ENCODE results near the gene RNF175.
A peak's percentile ranks its signal among the peaks of the same experiment; 100 is the strongest.

Gene RNF175

GRCh38 chr4:153784166-153784699 lies 24.4 kb upstream of the RNF175 start:
- no peak for DNase-seq

- no peak for DNase-seq
Observed at GRCh38 chr4:153782581-153782980, 22.8 kb upstream of the RNF175 start.

GRCh38 chr4:153781717-153782416 lies 22.0 kb upstream of the RNF175 start:
- no peak for DNase-seq

GRCh38 chr4:153781280-153781679 lies 21.5 kb upstream of the RNF175 start:
- no peak for DNase-seq

GRCh38 chr4:153780876-153781275 lies 21.1 kb upstream of the RNF175 start:
- no peak for DNase-seq

- DNase-seq = no peak
Observed at GRCh38 chr4:153780221-153780620, 20.4 kb upstream of the RNF175 start.

GRCh38 chr4:153778383-153778782 lies 18.6 kb upstream of the RNF175 start:
- DNase-seq = no peak

- DNase-seq = no peak
Observed at GRCh38 chr4:153777421-153777820, 17.6 kb upstream of the RNF175 start.

- DNase-seq = no peak
Observed at GRCh38 chr4:153776601-153777000, 16.8 kb upstream of the RNF175 start.

- no peak for DNase-seq
Observed at GRCh38 chr4:153773236-153773690, 13.4 kb upstream of the RNF175 start.

GRCh38 chr4:153771046-153771445 lies 11.2 kb upstream of the RNF175 start:
- no peak for DNase-seq

GRCh38 chr4:153766758-153767157 lies 6.9 kb upstream of the RNF175 start:
- DNase-seq = no peak

GRCh38 chr4:153765894-153766293 lies 6.1 kb upstream of the RNF175 start:
- DNase-seq = no peak

GRCh38 chr4:153764601-153765368 lies 5.0 kb upstream of the RNF175 start:
- DNase-seq = no peak

GRCh38 chr4:153763404-153763803 lies 3.6 kb upstream of the RNF175 start:
- DNase-seq = no peak

- no peak for DNase-seq
Observed at GRCh38 chr4:153758688-153759406, 977 bp downstream of the RNF175 start.

GRCh38 chr4:153758136-153758535 lies 1.7 kb downstream of the RNF175 start:
- DNase-seq = no peak

GRCh38 chr4:153757407-153757806 lies 2.4 kb downstream of the RNF175 start:
- DNase-seq = peak; percentile 90

- no peak for DNase-seq
Observed at GRCh38 chr4:153755186-153755585, 4.6 kb downstream of the RNF175 start.

GRCh38 chr4:153750197-153750817 lies 9.5 kb downstream of the RNF175 start:
- DNase-seq = peak; percentile 87

- DNase-seq = peak; percentile 88
Observed at GRCh38 chr4:153748378-153748777, 11.4 kb downstream of the RNF175 start.

- no peak for DNase-seq
Observed at GRCh38 chr4:153747406-153747955, 12.3 kb downstream of the RNF175 start.

GRCh38 chr4:153745651-153746050 lies 14.2 kb downstream of the RNF175 start:
- DNase-seq = no peak

All from islet precursor cell (in vitro differentiated cells).